ENCODE results near the gene TF. TPM values are rescaled to one million over a fixed set of nuclear protein-coding genes. Genes with fewer than 3 reads are reported as not detected.

Gene TF
- total and polyA plus RNA-seq, 2 experiments from 2014 or later, result 0.05 TPM; not detected in 1

- WGBS, 2 experiments (ENCODE audit: low coverage in 1 of 2, low lambda C conversion rate in 2 of 2, missing lambda C conversion rate in 2 of 2), result 8 to 15% methylated on average over 1 of the region's 1 CpG
- no peaks in the 10 kb centered on the region for H4K20me1 ChIP-seq (ENCODE audit: insufficient read depth)
- no peaks in the 10 kb centered on the region for H3K79me2 ChIP-seq (ENCODE audit: insufficient read depth)
- no peaks in the 10 kb centered on the region for H3K9me3 ChIP-seq (ENCODE audit: low read depth)
- no peaks in the 10 kb centered on the region for H3K4me1 ChIP-seq (ENCODE audit: insufficient read depth)
- H3K36me3 ChIP-seq (ENCODE audit: low read depth), result no peaks in the 10 kb centered on the region
- no peaks in the 10 kb centered on the region for H3K9me2 ChIP-seq (ENCODE audit: insufficient read depth)
- no peak overlapping the region for H3K4me2 ChIP-seq (ENCODE audit: unreplicated experiment)
- H2AFZ ChIP-seq, result no peak overlapping the region
- TF ChIP-seq EZH2phosphoT487 (IDR thresholded peaks at IDR 0.05; ENCODE audit: insufficient read depth, low read depth), result no peak
- no peak for TF ChIP-seq EZH2 (IDR thresholded peaks at IDR 0.05; ENCODE audit: insufficient read depth, poor library complexity, severe bottlenecking)
- H3K27ac ChIP-seq, result no peak overlapping the region
- in situ Hi-C loops (cut with MboI), result no loop called here
- no peak overlapping the region for H3K9ac ChIP-seq
- H3K4me3 ChIP-seq, result no peak overlapping the region
- no peak for DNase-seq
- peaks cover 8% of the 10 kb centered on the region for H3K27me3 ChIP-seq (replicated peaks; ENCODE audit: insufficient read depth)
- H3F3A ChIP-seq (ENCODE audit: insufficient read depth), result no peaks in the 10 kb centered on the region
These were observed 21.4 kb downstream of the TF start for GRCh38 chr3:133767607-133768006.

GRCh38 chr3:133769536-133769935, 23.3 kb downstream of the TF start:
- TF ChIP-seq EZH2phosphoT487 (IDR thresholded peaks at IDR 0.05; ENCODE audit: insufficient read depth, low read depth) (no peak), EZH2 (IDR thresholded peaks at IDR 0.05; ENCODE audit: insufficient read depth, poor library complexity, severe bottlenecking) (no peak)
- Histone ChIP-seq H3F3A (ENCODE audit: insufficient read depth) (no peaks in the 10 kb centered on the region), H3K4me3 (no peak overlapping the region), H3K79me2 (ENCODE audit: insufficient read depth) (no peaks in the 10 kb centered on the region), H4K20me1 (ENCODE audit: insufficient read depth) (no peaks in the 10 kb centered on the region), H3K9me2 (ENCODE audit: insufficient read depth) (no peaks in the 10 kb centered on the region), H2AFZ (no peak overlapping the region), H3K27ac (no peak overlapping the region), H3K9ac (no peak overlapping the region), H3K27me3 (replicated peaks; ENCODE audit: insufficient read depth) (peaks cover 8% of the 10 kb centered on the region), H3K4me1 (ENCODE audit: insufficient read depth) (no peaks in the 10 kb centered on the region), H3K9me3 (ENCODE audit: low read depth) (no peaks in the 10 kb centered on the region), H3K36me3 (ENCODE audit: low read depth) (no peaks in the 10 kb centered on the region), H3K4me2 (ENCODE audit: unreplicated experiment) (no peak overlapping the region)
- DNase-seq, result no peak
- in situ Hi-C loops (cut with MboI), result no loop called here
- WGBS, 2 experiments (ENCODE audit: low coverage in 1 of 2, low lambda C conversion rate in 2 of 2, missing lambda C conversion rate in 2 of 2), result 58% methylated on average over 3 of the region's 3 CpGs

GRCh38 chr3:133773732-133774131, 27.5 kb downstream of the TF start:
- H3K4me3 ChIP-seq, result no peak overlapping the region
- no peaks in the 10 kb centered on the region for H3F3A ChIP-seq (ENCODE audit: insufficient read depth)
- H3K79me2 ChIP-seq (ENCODE audit: insufficient read depth), result no peaks in the 10 kb centered on the region
- in situ Hi-C loops (cut with MboI), result no loop called here
- no peaks in the 10 kb centered on the region for H3K36me3 ChIP-seq (ENCODE audit: low read depth)
- no peaks in the 10 kb centered on the region for H3K4me1 ChIP-seq (ENCODE audit: insufficient read depth)
- H3K27me3 ChIP-seq (replicated peaks; ENCODE audit: insufficient read depth), result no peaks in the 10 kb centered on the region; the same call in 1 of the 2 replicates
- no peak overlapping the region for H3K9ac ChIP-seq
- H4K20me1 ChIP-seq (ENCODE audit: insufficient read depth), result no peaks in the 10 kb centered on the region
- no peak overlapping the region for H2AFZ ChIP-seq
- WGBS, 2 experiments (ENCODE audit: low coverage in 1 of 2, low lambda C conversion rate in 2 of 2, missing lambda C conversion rate in 2 of 2), result 40 to 44% methylated on average over 3 of the region's 3 CpGs
- H3K9me3 ChIP-seq (ENCODE audit: low read depth), result no peaks in the 10 kb centered on the region
- no peak for DNase-seq
- TF ChIP-seq EZH2phosphoT487 (IDR thresholded peaks at IDR 0.05; ENCODE audit: insufficient read depth, low read depth) (no peak), EZH2 (IDR thresholded peaks at IDR 0.05; ENCODE audit: insufficient read depth, poor library complexity, severe bottlenecking) (no peak)
- no peak overlapping the region for H3K27ac ChIP-seq
- no peaks in the 10 kb centered on the region for H3K9me2 ChIP-seq (ENCODE audit: insufficient read depth)
- no peak overlapping the region for H3K4me2 ChIP-seq (ENCODE audit: unreplicated experiment)

GRCh38 chr3:133775309-133775708, 29.1 kb downstream of the TF start:
- in situ Hi-C loops (cut with MboI), result no loop called here
- H4K20me1 ChIP-seq (ENCODE audit: insufficient read depth), result no peaks in the 10 kb centered on the region
- no peak overlapping the region for H3K4me3 ChIP-seq
- H3K4me2 ChIP-seq (ENCODE audit: unreplicated experiment), result no peak overlapping the region
- H3F3A ChIP-seq (ENCODE audit: insufficient read depth), result no peaks in the 10 kb centered on the region
- H3K27ac ChIP-seq, result no peak overlapping the region
- H3K79me2 ChIP-seq (ENCODE audit: insufficient read depth), result no peaks in the 10 kb centered on the region
- no peaks in the 10 kb centered on the region for H3K9me2 ChIP-seq (ENCODE audit: insufficient read depth)
- WGBS, 2 experiments (ENCODE audit: low coverage in 1 of 2, low lambda C conversion rate in 2 of 2, missing lambda C conversion rate in 2 of 2), result 45 to 54% methylated on average over 9 of the region's 9 CpGs
- H3K9ac ChIP-seq, result no peak overlapping the region
- no peak overlapping the region for H2AFZ ChIP-seq
- H3K27me3 ChIP-seq (replicated peaks; ENCODE audit: insufficient read depth), result no peaks in the 10 kb centered on the region; the same call in 1 of the 2 replicates
- H3K4me1 ChIP-seq (ENCODE audit: insufficient read depth), result no peaks in the 10 kb centered on the region
- no peak for TF ChIP-seq EZH2phosphoT487 (IDR thresholded peaks at IDR 0.05; ENCODE audit: insufficient read depth, low read depth)
- no peak for TF ChIP-seq EZH2 (IDR thresholded peaks at IDR 0.05; ENCODE audit: insufficient read depth, poor library complexity, severe bottlenecking)
- DNase-seq, result no peak
- no peaks in the 10 kb centered on the region for H3K9me3 ChIP-seq (ENCODE audit: low read depth)
- no peaks in the 10 kb centered on the region for H3K36me3 ChIP-seq (ENCODE audit: low read depth)

- in situ Hi-C loops (cut with MboI), result no loop called here
- WGBS, 2 experiments (ENCODE audit: low coverage in 1 of 2, low lambda C conversion rate in 2 of 2, missing lambda C conversion rate in 2 of 2), result 72 to 73% methylated on average over 5 of the region's 5 CpGs
These were observed 29.6 kb downstream of the TF start for GRCh38 chr3:133775835-133776234.

More at GRCh38 chr3:133775835-133776234, 29.6 kb downstream of the TF start:
- H3F3A ChIP-seq (ENCODE audit: insufficient read depth), result no peaks in the 10 kb centered on the region
- H3K4me3 ChIP-seq, result no peak overlapping the region
- no peaks in the 10 kb centered on the region; the same call in 1 of the 2 replicates for H3K27me3 ChIP-seq (replicated peaks; ENCODE audit: insufficient read depth)
- H3K4me1 ChIP-seq (ENCODE audit: insufficient read depth), result no peaks in the 10 kb centered on the region
- no peaks in the 10 kb centered on the region for H4K20me1 ChIP-seq (ENCODE audit: insufficient read depth)
- H3K9me3 ChIP-seq (ENCODE audit: low read depth), result no peaks in the 10 kb centered on the region
- H3K9me2 ChIP-seq (ENCODE audit: insufficient read depth), result no peaks in the 10 kb centered on the region
- H3K9ac ChIP-seq, result no peak overlapping the region
- no peaks in the 10 kb centered on the region for H3K79me2 ChIP-seq (ENCODE audit: insufficient read depth)
- TF ChIP-seq EZH2phosphoT487 (IDR thresholded peaks at IDR 0.05; ENCODE audit: insufficient read depth, low read depth) (no peak), EZH2 (IDR thresholded peaks at IDR 0.05; ENCODE audit: insufficient read depth, poor library complexity, severe bottlenecking) (no peak)
- H3K36me3 ChIP-seq (ENCODE audit: low read depth), result no peaks in the 10 kb centered on the region
- H3K27ac ChIP-seq, result no peak overlapping the region
- no peak overlapping the region for H2AFZ ChIP-seq
- no peak for DNase-seq
- no peak overlapping the region for H3K4me2 ChIP-seq (ENCODE audit: unreplicated experiment)

Data from GM23248 (cell line).